OCI-LY1 (cell line): ENCODE measurements around the gene IRF8.

ENCODE experiments used
- EZH2 ChIP-seq: fragments of 200-600 bp; sonication (generic), shearing (Covaris generic); IDR thresholded peaks from 2 replicates; pipeline ENCODE4 v1.8.0; 2017; ENCODE audit warnings: borderline replicate concordance, mixed run types, mild to moderate bottlenecking, antibody characterized with exemption, low read length, moderate library complexity, mixed read lengths
- TF ChIP-seq, protein P1 (sequence below): fragments of 200-600 bp; sonication (generic), shearing (Covaris generic); IDR thresholded peaks from 2 replicates; pipeline ENCODE4 v1.5.1; 2017; ENCODE audit warnings: mild to moderate bottlenecking, antibody characterized with exemption, low read length, moderate library complexity, mixed read lengths

DNA sequence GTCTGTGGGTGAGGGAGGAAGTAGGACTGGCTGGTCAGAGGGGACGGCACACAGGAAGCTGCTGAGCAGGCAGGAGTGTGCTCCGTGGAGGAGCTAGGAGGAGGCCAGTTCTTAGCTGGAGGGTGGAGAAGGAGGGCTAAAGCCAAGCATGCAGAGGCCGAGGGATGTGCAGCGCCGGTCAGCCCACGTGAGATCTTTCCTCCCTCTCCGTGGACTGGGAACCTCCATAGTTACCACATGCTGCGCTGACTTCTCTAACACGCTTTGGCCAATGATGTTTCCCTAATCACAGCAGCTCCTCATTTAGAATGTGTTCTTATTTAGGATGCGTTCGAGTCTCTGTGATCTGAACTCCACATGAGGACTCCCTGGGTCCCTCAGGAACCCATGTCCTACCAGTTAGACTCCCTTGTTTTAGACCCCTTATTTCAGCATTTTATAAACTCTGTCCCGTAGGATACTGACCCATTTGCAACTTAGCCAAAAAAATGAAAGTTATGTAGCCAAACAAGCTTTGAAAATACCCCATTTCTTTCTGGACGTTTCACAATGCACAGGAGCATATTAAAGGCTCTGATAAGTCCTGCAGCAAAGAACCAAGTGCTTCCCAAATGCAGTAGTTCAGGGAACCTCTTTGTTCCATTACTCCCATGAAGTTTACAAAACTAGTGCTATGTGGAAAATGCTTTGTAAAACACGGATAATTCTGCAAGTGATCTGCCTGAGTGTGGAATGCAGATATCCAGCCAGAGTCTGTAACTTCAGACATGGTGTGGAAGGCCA is 51.4 kb downstream of the IRF8 start:
- TF ChIP-seq, protein P1, sequence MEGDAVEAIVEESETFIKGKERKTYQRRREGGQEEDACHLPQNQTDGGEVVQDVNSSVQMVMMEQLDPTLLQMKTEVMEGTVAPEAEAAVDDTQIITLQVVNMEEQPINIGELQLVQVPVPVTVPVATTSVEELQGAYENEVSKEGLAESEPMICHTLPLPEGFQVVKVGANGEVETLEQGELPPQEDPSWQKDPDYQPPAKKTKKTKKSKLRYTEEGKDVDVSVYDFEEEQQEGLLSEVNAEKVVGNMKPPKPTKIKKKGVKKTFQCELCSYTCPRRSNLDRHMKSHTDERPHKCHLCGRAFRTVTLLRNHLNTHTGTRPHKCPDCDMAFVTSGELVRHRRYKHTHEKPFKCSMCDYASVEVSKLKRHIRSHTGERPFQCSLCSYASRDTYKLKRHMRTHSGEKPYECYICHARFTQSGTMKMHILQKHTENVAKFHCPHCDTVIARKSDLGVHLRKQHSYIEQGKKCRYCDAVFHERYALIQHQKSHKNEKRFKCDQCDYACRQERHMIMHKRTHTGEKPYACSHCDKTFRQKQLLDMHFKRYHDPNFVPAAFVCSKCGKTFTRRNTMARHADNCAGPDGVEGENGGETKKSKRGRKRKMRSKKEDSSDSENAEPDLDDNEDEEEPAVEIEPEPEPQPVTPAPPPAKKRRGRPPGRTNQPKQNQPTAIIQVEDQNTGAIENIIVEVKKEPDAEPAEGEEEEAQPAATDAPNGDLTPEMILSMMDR, result no peak
- no peak for TF ChIP-seq EZH2
